Right cardiac atrium (tissue), 5 donors: ENCODE data around the gene SLC39A3. TPM values are rescaled to one million over a fixed set of nuclear protein-coding genes. Genes with fewer than 3 reads are reported as not detected.

Experiments
- ATAC-seq, 2 donors: fragments of 200-7000 bp; cut with Tn5 transposase; one replicate each; pipeline versions ENCODE4 v1.8.0 to v1.9.1; 2020; ENCODE audit warnings: moderate library complexity in 2 of 2, mild to moderate bottlenecking in 1 of 2
- DNase-seq, 3 donors: peaks; one replicate each; pipeline ENCODE4 v3.0.0-alpha.2; 2020
- H3K27ac ChIP-seq: one replicate; pipeline ENCODE4 v1.5.1; 2013; ENCODE audit warnings: mild to moderate bottlenecking, low read length, control low read depth, moderate library complexity
- H3K27me3 ChIP-seq: one replicate; pipeline ENCODE4 v1.6.1; 2013; ENCODE audit not compliant: control insufficient read depth, insufficient read depth
- H3K4me1 ChIP-seq: one replicate; pipeline ENCODE4 v1.6.1; 2013; ENCODE audit warnings: low read length; ENCODE audit not compliant: control insufficient read depth, insufficient read depth
- H3K4me3 ChIP-seq: one replicate; pipeline ENCODE4 v1.5.1; 2013; ENCODE audit warnings: low read length, control low read depth
- H3K9me3 ChIP-seq: one replicate; pipeline ENCODE4 v1.6.1; 2013; ENCODE audit warnings: low read length; ENCODE audit not compliant: control insufficient read depth
- WGBS: extraction: QIAGEN DNeasy Blood & Tissue Kit; methylation state at CpG from one replicate; pipeline ENCODE4 v1.1.7; 2013; 5-methylcytosine and 5-hydroxymethylcytosine counted together
- intact Hi-C, 4 donors: fragments of 100-400 bp; cut with DNase I; formaldehyde crosslinking; loops; one replicate each; pipeline versions ENCODE4 v1.11.0 to v1.14.0; 2022 to 2023
- polyA plus RNA-seq: library from polyadenylated mRNA; stranded (reverse); fragments of 200-250 nt; gene quantifications from one replicate; pipeline ENCODE4 v1.2.3, GENCODE V29; 2013
- total RNA-seq, 4 donors: library from RNA; stranded (reverse); fragmentation: NEBNext Ultra II Directional; extraction: Animal tissue kit (Norgen Biotek cat#: 25700); gene quantifications; one replicate each; pipeline ENCODE4 v1.2.1, GENCODE V29; 2021
- donor health status: healthy with polysubstance abuse.
- donor health status: DM: no; HTN: yes; CAD: no.
- donor health status: DM: no; HTN: no; CAD: no.
- donor health status: DM: no; HTN: yes; CAD: no; lungs with severe emphysema.
- donor health status: DM: yes; HTN: yes; CAD: no.

The SLC39A3 gene
- total and polyA plus RNA-seq, 5 donors = 19.9 to 29.3 (median 23.6) TPM

DNA sequence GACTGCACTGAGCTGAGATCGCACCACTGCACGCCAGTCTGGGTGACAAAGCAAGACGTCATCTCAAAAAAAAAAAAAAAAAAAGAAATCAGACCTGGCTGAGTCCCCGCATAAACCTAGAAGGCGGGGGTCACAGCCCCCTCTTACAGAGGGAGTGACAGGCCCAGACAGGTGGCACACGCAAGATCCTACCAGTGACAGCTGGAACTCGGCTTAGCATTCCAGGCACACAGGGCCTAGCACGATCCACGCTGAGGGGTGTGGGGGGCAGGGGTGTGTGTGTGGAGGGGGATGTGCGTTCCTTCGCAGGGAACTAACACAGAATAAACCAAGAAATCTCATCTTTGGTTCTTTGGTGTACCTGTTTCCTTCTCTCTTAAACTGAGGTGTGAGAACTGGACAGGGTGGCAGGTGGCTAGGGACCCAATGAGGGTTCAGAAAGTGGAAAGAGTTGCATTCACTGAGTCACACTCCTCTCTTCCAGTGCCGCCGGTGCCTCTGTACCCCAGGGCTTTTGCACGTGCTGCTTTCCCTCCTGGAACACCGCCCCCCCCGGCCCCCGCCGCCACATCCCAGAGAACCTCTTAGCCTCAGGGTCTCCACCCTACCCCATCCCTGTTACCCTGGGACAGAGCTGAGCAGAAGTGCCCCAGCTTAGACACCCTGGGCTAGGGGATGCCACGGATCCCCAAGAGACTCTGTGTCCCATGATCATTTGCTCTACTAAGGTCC is 38.3 kb upstream of the SLC39A3 start:
- Histone ChIP-seq H3K9me3 (no peaks in the 10 kb centered on the region), H3K4me3 (no peak overlapping the region), H3K4me1 (peaks cover 12% of the 10 kb centered on the region), H3K27ac (no peak overlapping the region), H3K27me3 (no peaks in the 10 kb centered on the region)
- DNase-seq (peak in 2 of 3 donors; percentile 23 to 59), ATAC-seq (no peak)
- WGBS = 91% methylated on average over 19 of the region's 19 CpGs
- intact Hi-C loops = no loop called here

DNA sequence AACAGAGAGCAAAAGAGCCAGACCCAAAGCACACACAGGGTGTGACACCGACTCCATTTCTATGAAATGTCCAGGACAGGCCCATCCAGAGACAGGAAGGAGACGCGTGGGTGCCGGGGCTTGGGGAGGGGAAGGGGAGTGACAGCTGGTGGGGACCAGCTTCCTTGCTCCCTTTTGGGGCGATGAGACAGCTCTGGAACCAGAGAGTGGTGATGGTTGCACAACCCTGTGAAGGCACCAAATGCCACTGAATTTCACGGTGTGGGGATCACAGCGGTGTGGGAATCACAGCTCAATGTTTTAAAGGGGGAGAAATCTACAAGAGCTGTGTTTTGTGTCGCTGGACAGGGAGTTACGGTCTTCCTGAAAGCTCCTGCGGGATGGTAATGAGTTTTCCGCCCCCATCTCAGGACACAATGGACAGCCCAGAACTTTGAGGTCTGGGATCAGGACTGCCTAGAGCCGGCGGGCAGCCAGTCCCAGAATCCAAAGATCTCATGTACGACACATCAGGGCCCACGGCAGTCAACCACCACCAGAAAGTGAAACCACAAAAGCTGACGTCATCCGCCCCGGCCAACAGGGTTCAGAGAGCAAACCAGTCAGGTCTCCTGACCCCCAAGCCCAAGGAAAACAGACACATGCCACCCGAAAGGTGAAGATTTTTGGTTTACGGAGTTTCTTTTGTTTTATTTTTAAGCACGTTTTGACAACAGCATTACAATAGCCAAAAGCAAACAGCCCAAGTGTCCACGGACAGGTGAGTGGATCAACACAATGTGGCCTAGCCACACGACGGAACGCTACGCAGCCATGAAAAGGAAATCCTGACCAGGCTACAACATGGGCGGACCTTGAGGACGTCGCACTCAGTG is 36.0 kb upstream of the SLC39A3 start:
- intact Hi-C loops = no loop called here
- H3K27me3 ChIP-seq = no peaks in the 10 kb centered on the region
- ATAC-seq = peak; percentile 26 to 78
- H3K27ac ChIP-seq = peak overlapping the region; percentile 85
- 58% methylated on average over 29 of the region's 29 CpGs for WGBS
- H3K4me3 ChIP-seq = peak overlapping the region; percentile 0
- no peaks in the 10 kb centered on the region for H3K9me3 ChIP-seq
- H3K4me1 ChIP-seq = peaks cover 12% of the 10 kb centered on the region
- DNase-seq = peak; percentile 60 to 87 (median 85)

DNA sequence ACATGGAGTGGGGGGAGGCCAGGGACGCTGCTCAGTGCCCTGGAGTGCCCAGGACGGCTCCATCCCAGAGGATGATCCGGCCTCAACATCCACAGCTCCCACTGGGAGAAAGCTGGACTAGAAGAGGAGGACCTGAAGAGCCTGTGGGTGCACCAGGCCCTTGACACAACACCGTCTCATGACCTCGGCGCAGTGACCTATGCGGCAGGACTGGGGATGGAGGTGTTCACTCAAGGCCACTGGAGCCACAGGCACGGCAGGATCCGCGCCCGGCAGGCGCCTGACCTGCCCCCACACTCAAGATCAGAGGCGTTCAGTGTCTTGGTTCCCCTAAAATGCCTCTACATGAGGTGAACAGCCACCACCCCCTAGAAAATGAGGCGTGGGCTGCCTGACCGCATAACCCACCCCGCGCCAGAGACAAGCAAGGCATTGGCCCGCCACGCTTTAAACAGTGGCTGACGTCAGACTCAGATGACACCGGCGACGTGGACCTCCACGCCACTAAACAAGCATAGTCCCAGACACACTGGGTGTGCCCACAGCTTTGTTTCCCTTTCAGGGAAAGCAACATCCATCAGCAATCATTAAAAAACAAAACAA is 35.2 kb upstream of the SLC39A3 start:
- peak in 2 of 3 donors; percentile 44 to 63 for DNase-seq
- peaks cover 15% of the 10 kb centered on the region for H3K4me1 ChIP-seq

DNA sequence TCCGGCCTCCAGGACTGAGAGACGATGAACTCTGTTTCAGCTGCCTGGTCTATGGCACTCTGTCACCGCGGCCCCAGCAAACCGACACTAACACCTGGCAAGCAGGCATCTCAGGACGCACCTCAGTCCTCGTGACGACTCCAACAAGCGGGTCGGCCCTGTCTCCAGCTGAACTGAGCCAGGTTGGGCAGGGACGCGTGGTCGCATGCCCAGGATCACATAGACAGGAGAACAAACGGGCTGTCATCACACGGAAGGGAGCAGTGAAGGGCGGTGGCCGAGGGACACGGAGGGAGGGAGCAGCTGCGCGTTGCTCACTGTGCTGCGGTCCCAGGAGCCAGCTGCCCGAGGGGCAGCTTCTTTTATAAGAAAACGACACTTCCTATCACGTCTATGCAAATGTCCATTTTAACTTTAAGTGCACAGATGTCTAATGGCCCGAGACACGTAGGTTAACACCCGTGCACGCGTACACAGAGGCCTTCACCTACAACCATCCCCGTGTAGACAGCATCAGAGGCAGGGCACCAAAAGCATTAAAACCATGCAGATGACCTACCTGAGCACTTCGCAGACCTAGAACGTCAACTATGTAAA is 34.4 kb upstream of the SLC39A3 start:
- Histone ChIP-seq H3K4me1 (peaks cover 16% of the 10 kb centered on the region), H3K27me3 (no peaks in the 10 kb centered on the region), H3K4me3 (no peak overlapping the region), H3K27ac (peak overlapping the region; percentile 26), H3K9me3 (no peaks in the 10 kb centered on the region)
- intact Hi-C loops = no loop called here
- 75% methylated on average over 32 of the region's 32 CpGs for WGBS
- ATAC-seq (peak in 1 of 2 donors; percentile 22), DNase-seq (peak in 1 of 3 donors; percentile 61)

More for the DNA sequence above, 35.2 kb upstream of the SLC39A3 start:
- H3K4me3 ChIP-seq = peak overlapping the region; percentile 0
- 65% methylated on average over 24 of the region's 24 CpGs for WGBS
- intact Hi-C loops = no loop called here
- peak overlapping the region; percentile 85 for H3K27ac ChIP-seq
- no peak for ATAC-seq
- H3K27me3 ChIP-seq = no peaks in the 10 kb centered on the region
- no peaks in the 10 kb centered on the region for H3K9me3 ChIP-seq

DNA sequence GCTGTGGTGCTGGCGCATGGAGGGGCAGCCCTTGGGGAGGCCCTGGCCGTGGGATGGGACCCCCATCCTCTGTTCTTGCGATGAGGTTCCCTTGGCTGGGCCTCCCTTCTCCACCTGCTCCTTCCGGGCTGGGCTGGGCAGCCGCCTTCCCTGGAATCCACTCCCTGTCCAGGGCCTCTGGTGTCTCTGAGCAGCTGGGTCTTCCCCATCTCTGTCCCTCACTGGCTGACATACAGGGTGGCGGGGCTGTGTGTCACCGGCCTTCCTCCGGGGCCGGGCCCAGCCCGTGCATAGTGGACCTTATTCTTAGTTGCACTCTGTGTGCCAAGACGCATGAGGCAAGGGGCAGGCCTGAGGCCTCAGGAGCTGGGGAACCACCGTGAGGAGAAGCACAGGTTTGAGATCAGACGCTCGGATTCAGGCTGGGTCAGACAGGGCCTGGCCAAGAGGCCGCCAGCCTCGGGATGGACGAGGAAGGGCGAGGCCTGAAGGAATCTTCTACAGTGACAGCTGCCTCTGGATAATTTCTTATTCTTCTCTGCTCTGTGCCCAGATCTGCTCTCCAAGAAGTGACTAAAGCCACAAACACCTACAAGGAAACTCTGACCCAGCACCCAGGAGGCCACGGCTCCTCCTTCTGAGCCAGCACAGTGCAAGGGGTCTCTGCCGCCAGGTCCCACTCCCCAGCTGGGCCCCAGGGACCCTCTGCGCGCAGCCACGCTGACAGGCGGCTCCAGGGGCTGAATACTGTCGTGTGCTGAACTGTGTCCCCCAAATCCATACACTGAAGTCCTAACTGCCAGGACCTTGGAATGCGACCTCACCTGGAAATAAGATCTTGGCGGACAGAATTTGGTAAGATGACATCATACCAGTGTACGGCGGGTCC is 32.2 kb upstream of the SLC39A3 start:
- Histone ChIP-seq H3K4me1 (peaks cover 17% of the 10 kb centered on the region), H3K27ac (peak overlapping the region; percentile 26), H3K4me3 (no peak overlapping the region), H3K9me3 (no peaks in the 10 kb centered on the region), H3K27me3 (no peaks in the 10 kb centered on the region)
- intact Hi-C loops = no loop called here
- DNase-seq = peak in 1 of 3 donors; percentile 55
- no peak for ATAC-seq
- WGBS = 69% methylated on average over 29 of the region's 29 CpGs

DNA sequence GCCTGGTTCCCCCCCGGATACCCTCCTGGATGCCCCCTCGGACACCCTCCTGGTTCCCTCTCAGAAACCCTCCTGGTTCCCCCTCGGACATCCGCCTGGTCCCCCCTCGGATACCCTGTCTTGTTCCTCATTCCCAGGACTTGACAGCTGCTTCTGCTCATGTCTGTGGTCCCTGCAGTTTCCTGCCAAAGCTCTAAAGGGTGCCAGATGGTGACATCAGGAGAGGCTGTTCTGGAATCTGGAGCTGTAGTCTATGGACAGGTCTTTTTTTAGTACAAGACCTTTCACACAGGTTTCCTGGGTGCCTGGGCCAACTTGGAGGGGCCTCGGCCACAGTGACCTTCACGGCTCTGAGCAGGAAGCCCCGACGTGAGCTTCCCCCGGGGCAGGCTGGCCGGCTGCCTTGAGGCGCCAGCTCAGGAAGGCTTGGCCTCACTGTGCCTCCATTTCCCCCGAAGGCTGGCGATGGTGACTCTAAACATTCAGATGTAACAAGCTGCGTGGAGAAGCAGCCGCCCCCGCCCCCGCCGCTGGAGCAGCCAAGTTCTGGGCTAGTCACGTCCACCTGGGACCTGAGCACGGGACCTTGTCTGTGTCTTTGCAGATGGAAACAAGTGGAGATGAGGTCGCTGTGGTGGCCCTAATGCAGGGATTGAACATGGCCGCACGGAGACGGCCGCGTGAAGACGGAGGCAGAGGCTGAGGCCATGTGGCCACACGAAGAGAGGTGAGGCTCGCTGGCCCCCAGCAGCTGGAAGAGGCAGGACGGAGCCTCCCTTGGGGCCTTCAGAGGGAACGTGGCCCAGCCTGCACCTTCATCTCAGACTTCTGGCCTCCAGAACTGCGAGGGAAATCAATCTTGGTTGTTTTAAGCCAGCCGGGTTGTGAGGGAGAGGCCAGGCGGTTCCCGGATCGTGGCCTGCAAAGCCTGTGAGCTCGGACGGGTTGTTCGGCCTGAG is 30.5 kb upstream of the SLC39A3 start:
- WGBS = 44% methylated on average over 40 of the region's 40 CpGs
- H3K9me3 ChIP-seq = no peaks in the 10 kb centered on the region
- no peaks in the 10 kb centered on the region for H3K27me3 ChIP-seq
- H3K4me1 ChIP-seq = peaks cover 17% of the 10 kb centered on the region
- peak overlapping the region; percentile 45 for H3K27ac ChIP-seq
- DNase-seq = peak; percentile 63 to 80 (median 80)
- intact Hi-C loops = no loop called here
- no peak overlapping the region for H3K4me3 ChIP-seq
- peak; percentile 75 to 76 for ATAC-seq

DNA sequence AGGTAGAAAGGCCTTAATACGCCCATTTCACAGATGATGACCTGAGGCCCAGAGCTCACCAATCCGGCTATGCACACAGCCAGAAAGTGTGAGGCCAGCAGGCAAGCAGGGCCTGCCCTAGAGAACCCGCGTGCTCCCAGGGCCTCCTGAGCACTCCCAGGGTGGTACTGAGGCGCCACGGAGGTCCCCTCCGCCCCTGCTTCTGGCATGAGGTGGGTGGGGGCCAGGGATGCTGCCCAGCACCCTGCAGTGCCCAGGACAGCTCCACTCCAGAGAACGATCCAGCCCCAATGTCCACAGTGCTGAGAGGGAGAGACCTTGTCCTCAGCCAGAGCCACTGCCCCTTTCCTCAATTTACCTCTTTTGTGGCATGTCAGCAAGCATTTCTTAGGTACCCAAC is 29.4 kb upstream of the SLC39A3 start:
- H3K4me3 ChIP-seq = no peak overlapping the region
- H3K4me1 ChIP-seq = peaks cover 11% of the 10 kb centered on the region
- H3K27ac ChIP-seq = no peak overlapping the region
- WGBS = 90% methylated on average over 8 of the region's 8 CpGs
- DNase-seq (no peak), ATAC-seq (peak in 1 of 2 donors; percentile 2)
- no peaks in the 10 kb centered on the region for H3K27me3 ChIP-seq
- H3K9me3 ChIP-seq = no peaks in the 10 kb centered on the region
- intact Hi-C loops = no loop called here

DNA sequence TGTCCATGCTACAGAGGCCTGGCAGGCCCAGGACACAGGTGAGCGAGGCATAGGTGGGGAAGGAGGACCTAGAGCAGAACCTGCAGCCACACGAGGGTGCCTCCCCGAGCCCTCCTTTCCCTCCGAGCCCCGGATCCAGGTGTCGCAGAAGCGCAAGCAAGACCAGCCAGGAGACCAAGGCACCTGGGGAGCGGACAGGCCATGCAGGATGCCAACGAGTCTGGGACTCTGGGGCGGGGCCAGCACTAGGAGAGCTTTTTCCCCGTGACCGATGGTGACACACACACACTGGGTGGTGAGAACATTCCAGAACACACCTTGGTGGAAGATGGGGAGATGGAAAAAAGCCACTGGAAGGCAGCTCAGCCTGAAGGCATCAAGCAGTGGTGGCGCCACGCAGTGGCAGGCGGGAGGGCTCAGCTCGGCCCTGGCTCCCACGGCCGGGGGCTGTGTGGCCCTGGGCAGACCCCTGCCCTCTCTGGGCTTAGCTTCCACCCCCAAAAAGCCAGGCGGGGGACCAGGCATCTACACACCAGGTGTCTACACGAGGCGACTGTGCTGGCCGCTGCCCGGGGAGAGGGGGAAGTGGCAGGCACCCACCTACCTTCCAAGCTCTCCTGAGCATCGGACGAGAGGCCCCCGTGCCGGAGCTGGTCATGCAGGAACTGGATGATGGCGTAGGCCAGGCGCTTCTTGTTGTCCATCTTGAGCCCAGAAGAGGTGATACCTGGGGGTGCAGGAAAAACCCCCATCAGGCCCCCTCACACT is 28.7 kb upstream of the SLC39A3 start:
- H3K27ac ChIP-seq = no peak overlapping the region
- peaks cover 7% of the 10 kb centered on the region for H3K4me1 ChIP-seq
- no peak overlapping the region for H3K4me3 ChIP-seq
- H3K9me3 ChIP-seq = no peaks in the 10 kb centered on the region
- WGBS = 93% methylated on average over 29 of the region's 29 CpGs
- H3K27me3 ChIP-seq = no peaks in the 10 kb centered on the region
- intact Hi-C loops = no loop called here
- DNase-seq = peak in 1 of 3 donors; percentile 48
- ATAC-seq = peak in 1 of 2 donors; percentile 3

DNA sequence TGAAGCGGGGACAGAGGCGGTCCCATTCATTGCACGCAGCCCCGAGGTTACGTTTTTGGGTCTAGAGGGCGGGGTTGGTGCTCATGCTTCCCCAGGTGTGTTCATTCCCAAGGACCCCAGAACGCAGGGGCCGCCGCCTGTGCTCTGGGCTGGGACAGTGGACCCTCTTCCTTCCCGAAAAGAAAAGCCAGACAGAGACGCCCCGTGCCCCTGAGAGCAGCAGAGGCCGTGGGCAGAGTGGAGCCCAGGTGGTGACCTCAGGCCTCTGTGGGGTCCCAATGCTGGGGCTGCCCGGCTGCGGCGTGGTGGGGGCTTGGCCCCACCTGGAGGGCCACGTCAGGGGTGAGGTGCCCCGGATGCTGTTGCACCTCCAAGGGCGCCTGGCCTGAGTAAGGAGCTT is 27.9 kb upstream of the SLC39A3 start:
- Histone ChIP-seq H3K4me1 (peaks cover 7% of the 10 kb centered on the region), H3K27me3 (no peaks in the 10 kb centered on the region), H3K27ac (no peak overlapping the region), H3K4me3 (no peak overlapping the region), H3K9me3 (no peaks in the 10 kb centered on the region)
- ATAC-seq (no peak), DNase-seq (peak in 1 of 3 donors; percentile 57)
- intact Hi-C loops = no loop called here
- WGBS = 94% methylated on average over 19 of the region's 19 CpGs
